ENCODE results near the gene FHIP1B. TPM values are rescaled to one million over a fixed set of nuclear protein-coding genes. Genes with fewer than 3 reads are reported as not detected.

Gene FHIP1B
- polyA plus RNA-seq, 1 experiment, result 18.9 TPM

DNA sequence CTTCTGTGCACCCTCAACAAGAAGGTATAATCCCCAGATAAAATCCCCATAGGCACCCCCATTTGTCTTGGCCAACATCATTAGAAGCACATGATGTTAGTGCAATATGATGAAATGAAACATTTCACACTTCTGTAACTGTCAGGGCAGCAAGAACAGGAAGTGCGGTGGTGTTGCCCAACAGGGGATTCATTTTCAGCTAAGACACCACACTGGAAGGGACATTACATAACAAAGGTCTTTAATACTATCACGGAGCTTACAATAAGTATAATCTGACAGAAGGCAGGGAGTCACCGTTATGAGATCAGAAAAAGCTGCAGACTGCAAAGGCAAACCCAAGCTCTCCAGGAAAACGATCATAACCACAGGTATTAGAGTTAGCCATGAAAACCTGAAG lies 33.5 kb downstream of the FHIP1B start:
- TF ChIP-seq, protein P1, sequence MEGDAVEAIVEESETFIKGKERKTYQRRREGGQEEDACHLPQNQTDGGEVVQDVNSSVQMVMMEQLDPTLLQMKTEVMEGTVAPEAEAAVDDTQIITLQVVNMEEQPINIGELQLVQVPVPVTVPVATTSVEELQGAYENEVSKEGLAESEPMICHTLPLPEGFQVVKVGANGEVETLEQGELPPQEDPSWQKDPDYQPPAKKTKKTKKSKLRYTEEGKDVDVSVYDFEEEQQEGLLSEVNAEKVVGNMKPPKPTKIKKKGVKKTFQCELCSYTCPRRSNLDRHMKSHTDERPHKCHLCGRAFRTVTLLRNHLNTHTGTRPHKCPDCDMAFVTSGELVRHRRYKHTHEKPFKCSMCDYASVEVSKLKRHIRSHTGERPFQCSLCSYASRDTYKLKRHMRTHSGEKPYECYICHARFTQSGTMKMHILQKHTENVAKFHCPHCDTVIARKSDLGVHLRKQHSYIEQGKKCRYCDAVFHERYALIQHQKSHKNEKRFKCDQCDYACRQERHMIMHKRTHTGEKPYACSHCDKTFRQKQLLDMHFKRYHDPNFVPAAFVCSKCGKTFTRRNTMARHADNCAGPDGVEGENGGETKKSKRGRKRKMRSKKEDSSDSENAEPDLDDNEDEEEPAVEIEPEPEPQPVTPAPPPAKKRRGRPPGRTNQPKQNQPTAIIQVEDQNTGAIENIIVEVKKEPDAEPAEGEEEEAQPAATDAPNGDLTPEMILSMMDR (IDR thresholded peaks at IDR 0.05; ENCODE audit: low read depth, low read length), result no peak
- ChIA-PET CTCF (interaction anchor here (1.6 kb wide), 1 partner anchor 162 kb away, joined by 5 read pairs; no protein-coding TSS in a partner anchor), POLR2A (no interaction called here)
- H3K9me3 ChIP-seq (ENCODE audit: control insufficient read depth, insufficient read depth, low read length), result no peaks in the 10 kb centered on the region
- H3K4me3 ChIP-seq (ENCODE audit: low read depth, low read length), result no peak overlapping the region
- no peak overlapping the region for H3K27ac ChIP-seq (ENCODE audit: low read depth, low read length)
- DNase-seq (ENCODE audit: low read depth, low spot score), result no peak
- peaks cover 2% of the 10 kb centered on the region for H3K27me3 ChIP-seq (ENCODE audit: control insufficient read depth, insufficient read depth, low read length)

DNA sequence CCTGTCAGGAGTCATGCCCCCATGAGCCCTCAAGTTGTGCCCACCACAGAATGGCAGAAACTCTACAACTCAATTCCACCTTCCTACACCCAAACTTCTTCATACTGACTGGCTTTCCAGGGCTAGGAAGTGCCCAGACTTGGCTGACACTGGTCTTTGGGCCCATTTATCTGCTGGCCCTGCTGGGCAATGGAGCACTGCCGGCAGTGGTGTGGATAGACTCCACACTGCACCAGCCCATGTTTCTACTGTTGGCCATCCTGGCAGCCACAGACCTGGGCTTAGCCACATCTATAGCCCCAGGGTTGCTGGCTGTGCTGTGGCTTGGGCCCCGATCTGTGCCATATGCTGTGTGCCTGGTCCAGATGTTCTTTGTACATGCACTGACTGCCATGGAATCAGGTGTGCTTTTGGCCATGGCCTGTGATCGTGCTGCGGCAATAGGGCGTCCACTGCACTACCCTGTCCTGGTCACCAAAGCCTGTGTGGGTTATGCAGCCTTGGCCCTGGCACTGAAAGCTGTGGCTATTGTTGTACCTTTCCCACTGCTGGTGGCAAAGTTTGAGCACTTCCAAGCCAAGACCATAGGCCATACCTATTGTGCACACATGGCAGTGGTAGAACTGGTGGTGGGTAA lies 35.1 kb downstream of the FHIP1B start, which contains the start of gene OR52W1:
OR52W1 (plus strand) TSS at position 51 of the 637 bp plus-strand sequence; CDS start at position 51, 0 bp downstream.
- ChIA-PET CTCF (no interaction called here), POLR2A (no interaction called here)
- no peaks in the 10 kb centered on the region for H3K9me3 ChIP-seq (ENCODE audit: control insufficient read depth, insufficient read depth, low read length)
- no peak for DNase-seq (ENCODE audit: low read depth, low spot score)
- peaks cover 2% of the 10 kb centered on the region for H3K27me3 ChIP-seq (ENCODE audit: control insufficient read depth, insufficient read depth, low read length)
- no peak within 1 kb of the TSS for H3K27ac ChIP-seq (ENCODE audit: low read depth, low read length)
- no peak within 1 kb of the TSS for H3K4me3 ChIP-seq (ENCODE audit: low read depth, low read length)
- TF ChIP-seq, protein P1 (IDR thresholded peaks at IDR 0.05; ENCODE audit: low read depth, low read length), result no peak

DNA sequence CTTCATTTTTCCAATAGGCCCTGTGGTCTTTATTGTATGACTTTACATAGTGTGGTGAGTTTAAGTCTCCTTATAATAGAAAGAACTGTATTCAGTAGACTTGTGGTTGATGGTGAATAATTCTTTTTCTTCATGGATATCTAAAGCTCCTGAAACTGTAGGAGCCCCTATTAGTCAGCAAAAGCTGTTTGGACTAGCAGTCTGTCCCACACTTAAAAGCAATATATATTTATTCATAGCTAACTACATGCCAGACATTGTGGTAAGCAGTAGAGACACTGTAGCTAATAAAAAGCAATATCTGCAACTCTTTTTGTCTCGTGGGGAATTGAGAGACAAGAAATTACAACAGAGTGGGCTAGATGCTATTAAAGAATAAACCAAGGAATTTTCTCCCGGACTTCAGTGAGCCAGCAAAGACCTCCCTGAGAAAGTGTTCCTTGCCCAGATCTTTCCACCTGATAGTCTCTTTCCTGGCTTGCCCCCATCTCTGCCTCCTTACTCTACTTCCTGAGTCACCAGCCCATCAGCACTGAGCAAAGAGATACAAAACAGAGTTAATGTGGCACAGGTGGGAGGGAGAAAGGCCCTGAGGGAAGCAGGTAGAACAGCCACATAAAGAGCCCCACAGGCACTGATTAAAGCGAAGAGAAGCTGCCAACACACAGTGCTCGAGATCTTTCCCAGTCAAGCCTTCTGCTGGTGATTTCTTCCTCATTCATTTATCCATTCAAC lies 36.8 kb downstream of the FHIP1B start:
- no peak for DNase-seq (ENCODE audit: low read depth, low spot score)
- POLR2A ChIA-PET, result no interaction called here
- TF ChIP-seq, protein P1 (IDR thresholded peaks at IDR 0.05; ENCODE audit: low read depth, low read length), result no peak
- H3K27ac ChIP-seq (ENCODE audit: low read depth, low read length), result no peak overlapping the region
- H3K4me3 ChIP-seq (ENCODE audit: low read depth, low read length), result no peak overlapping the region
- CTCF ChIA-PET, result interaction anchor here (1.1 kb wide), 1 partner anchor 155 kb away, joined by 3 read pairs; no protein-coding TSS in a partner anchor
- no peaks in the 10 kb centered on the region for H3K9me3 ChIP-seq (ENCODE audit: control insufficient read depth, insufficient read depth, low read length)
- H3K27me3 ChIP-seq (ENCODE audit: control insufficient read depth, insufficient read depth, low read length), result peaks cover 2% of the 10 kb centered on the region

DNA sequence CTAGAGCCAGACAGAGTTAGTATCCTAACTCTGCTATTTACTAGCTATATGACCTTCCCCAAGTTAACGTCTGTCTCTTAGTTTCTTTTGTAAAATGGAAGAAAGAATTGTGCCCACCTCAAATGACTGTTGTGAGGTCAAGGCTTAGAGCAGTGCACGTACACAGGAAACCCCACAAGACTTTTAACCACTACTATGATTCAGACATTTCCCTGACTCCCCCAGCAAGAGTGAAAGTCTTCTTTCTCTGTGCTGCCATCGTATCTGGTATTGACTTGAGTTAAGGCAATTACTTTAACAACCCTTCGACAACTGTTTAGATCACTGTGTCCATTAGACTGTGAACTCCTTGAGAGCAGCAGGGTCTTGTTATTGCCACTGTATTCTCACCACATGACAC lies 38.0 kb downstream of the FHIP1B start:
- POLR2A ChIA-PET, result no interaction called here
- no peak overlapping the region for H3K4me3 ChIP-seq (ENCODE audit: low read depth, low read length)
- no peak for DNase-seq (ENCODE audit: low read depth, low spot score)
- H3K27ac ChIP-seq (ENCODE audit: low read depth, low read length), result no peak overlapping the region
- peaks cover 2% of the 10 kb centered on the region for H3K27me3 ChIP-seq (ENCODE audit: control insufficient read depth, insufficient read depth, low read length)
- no peaks in the 10 kb centered on the region for H3K9me3 ChIP-seq (ENCODE audit: control insufficient read depth, insufficient read depth, low read length)
- TF ChIP-seq, protein P1 (IDR thresholded peaks at IDR 0.05; ENCODE audit: low read depth, low read length), result no peak
- CTCF ChIA-PET, result interaction anchor here (1.4 kb wide), 1 partner anchor 166 kb away, joined by 4 read pairs; no protein-coding TSS in a partner anchor

DNA sequence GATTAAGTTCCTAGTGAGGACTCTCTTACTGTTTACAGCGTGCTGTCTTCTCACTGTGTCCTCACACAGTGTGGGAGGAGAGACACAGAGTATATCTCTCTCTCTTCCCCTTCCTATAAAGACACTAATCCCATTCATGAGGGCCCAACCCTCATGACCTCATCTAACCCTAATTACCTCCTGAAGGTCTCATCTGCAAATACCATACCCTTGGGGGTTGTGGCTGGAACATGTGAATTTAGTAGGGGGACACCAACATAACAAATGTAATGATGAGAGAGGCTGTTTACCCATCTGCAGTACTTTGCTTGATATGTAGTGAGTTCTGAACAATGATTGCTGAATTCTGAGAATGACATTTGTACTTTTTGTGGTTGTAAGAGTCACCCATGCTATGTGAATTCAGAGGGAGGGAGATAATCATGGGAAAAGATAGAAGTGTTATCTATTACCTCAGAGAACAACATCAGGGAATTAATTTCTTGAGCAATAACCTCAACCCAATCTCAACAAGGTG lies 40.3 kb downstream of the FHIP1B start:
- TF ChIP-seq, protein P1 (IDR thresholded peaks at IDR 0.05; ENCODE audit: low read depth, low read length), result no peak
- POLR2A ChIA-PET, result no interaction called here

More for the DNA sequence above, 40.3 kb downstream of the FHIP1B start:
- CTCF ChIA-PET, result no interaction called here
- Histone ChIP-seq H3K27me3 (ENCODE audit: control insufficient read depth, insufficient read depth, low read length) (peaks cover 2% of the 10 kb centered on the region), H3K27ac (ENCODE audit: low read depth, low read length) (no peak overlapping the region), H3K9me3 (ENCODE audit: control insufficient read depth, insufficient read depth, low read length) (no peaks in the 10 kb centered on the region), H3K4me3 (ENCODE audit: low read depth, low read length) (no peak overlapping the region)
- no peak for DNase-seq (ENCODE audit: low read depth, low spot score)
